ENCODE measurements around the gene DGKB. TPM values are rescaled to one million over a fixed set of nuclear protein-coding genes. Genes with fewer than 3 reads are reported as not detected.

The DGKB gene
- total RNA-seq, 1 experiment from 2014 or later, result not detected

DNA sequence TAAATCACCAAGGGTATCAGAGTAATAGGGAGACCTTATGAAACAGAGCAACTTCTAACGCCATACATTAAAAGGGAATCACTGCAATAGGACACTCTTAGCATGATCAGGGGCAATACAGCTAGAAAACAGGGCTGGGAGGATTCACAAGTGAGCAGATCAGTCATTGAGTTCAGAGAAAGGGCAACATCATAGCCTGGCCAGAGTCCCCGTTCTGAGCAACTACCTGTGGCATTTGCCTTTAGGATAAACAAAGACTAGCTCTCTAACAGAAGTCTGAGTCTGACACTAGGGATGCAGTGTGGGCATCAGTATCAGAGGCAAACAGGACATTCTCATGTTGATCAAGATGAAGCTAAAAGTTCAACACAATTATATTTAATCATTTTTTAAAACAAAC is 297.9 kb downstream of the DGKB start:
- H3K9me3 ChIP-seq (ENCODE audit: control insufficient read depth, insufficient read depth, low read depth, low read length), result no peaks in the 10 kb centered on the region
- no peaks in the 10 kb centered on the region for H3K27me3 ChIP-seq (ENCODE audit: control insufficient read depth, insufficient read depth, low read length)
- DNase-seq (ENCODE audit: low read depth, low spot score), result no peak
- intact Hi-C loops (cut with micrococcal nuclease; ENCODE audit: unreplicated experiment), result no loop called here
- no peaks in the 10 kb centered on the region for H3K36me3 ChIP-seq (ENCODE audit: control insufficient read depth, insufficient read depth, low read length)
- POLR2A ChIA-PET, result no interaction called here
- no TSS peak for BruUV-seq (replicated peaks)
- H3K4me1 ChIP-seq (ENCODE audit: control insufficient read depth, insufficient read depth, low read length), result no peaks in the 10 kb centered on the region
- ATAC-seq, result no peak
- H3K27ac ChIP-seq (ENCODE audit: low read length), result no peak overlapping the region
- no peak overlapping the region for H3K4me3 ChIP-seq (ENCODE audit: low read depth in 2 of 2, low read length in 2 of 2)
- no peak for TF ChIP-seq TCF7L2 (IDR thresholded peaks at IDR 0.05; ENCODE audit: low read depth, low read length)
- no peak for TF ChIP-seq POLR2AphosphoS5 (IDR thresholded peaks at IDR 0.05; ENCODE audit: low read depth, low read length)
- no peak for TF ChIP-seq SIN3A (IDR thresholded peaks at IDR 0.05; ENCODE audit: borderline replicate concordance, insufficient read depth, low read depth, low read length)
- TF ChIP-seq, protein P1, sequence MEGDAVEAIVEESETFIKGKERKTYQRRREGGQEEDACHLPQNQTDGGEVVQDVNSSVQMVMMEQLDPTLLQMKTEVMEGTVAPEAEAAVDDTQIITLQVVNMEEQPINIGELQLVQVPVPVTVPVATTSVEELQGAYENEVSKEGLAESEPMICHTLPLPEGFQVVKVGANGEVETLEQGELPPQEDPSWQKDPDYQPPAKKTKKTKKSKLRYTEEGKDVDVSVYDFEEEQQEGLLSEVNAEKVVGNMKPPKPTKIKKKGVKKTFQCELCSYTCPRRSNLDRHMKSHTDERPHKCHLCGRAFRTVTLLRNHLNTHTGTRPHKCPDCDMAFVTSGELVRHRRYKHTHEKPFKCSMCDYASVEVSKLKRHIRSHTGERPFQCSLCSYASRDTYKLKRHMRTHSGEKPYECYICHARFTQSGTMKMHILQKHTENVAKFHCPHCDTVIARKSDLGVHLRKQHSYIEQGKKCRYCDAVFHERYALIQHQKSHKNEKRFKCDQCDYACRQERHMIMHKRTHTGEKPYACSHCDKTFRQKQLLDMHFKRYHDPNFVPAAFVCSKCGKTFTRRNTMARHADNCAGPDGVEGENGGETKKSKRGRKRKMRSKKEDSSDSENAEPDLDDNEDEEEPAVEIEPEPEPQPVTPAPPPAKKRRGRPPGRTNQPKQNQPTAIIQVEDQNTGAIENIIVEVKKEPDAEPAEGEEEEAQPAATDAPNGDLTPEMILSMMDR (IDR thresholded peaks at IDR 0.05), result no peak
- TF ChIP-seq, protein P2, sequence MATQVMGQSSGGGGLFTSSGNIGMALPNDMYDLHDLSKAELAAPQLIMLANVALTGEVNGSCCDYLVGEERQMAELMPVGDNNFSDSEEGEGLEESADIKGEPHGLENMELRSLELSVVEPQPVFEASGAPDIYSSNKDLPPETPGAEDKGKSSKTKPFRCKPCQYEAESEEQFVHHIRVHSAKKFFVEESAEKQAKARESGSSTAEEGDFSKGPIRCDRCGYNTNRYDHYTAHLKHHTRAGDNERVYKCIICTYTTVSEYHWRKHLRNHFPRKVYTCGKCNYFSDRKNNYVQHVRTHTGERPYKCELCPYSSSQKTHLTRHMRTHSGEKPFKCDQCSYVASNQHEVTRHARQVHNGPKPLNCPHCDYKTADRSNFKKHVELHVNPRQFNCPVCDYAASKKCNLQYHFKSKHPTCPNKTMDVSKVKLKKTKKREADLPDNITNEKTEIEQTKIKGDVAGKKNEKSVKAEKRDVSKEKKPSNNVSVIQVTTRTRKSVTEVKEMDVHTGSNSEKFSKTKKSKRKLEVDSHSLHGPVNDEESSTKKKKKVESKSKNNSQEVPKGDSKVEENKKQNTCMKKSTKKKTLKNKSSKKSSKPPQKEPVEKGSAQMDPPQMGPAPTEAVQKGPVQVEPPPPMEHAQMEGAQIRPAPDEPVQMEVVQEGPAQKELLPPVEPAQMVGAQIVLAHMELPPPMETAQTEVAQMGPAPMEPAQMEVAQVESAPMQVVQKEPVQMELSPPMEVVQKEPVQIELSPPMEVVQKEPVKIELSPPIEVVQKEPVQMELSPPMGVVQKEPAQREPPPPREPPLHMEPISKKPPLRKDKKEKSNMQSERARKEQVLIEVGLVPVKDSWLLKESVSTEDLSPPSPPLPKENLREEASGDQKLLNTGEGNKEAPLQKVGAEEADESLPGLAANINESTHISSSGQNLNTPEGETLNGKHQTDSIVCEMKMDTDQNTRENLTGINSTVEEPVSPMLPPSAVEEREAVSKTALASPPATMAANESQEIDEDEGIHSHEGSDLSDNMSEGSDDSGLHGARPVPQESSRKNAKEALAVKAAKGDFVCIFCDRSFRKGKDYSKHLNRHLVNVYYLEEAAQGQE (IDR thresholded peaks at IDR 0.05; ENCODE audit: insufficient read depth in 1 of 2, low read depth in 2 of 2, low read length in 1 of 2), result no peak
- in situ Hi-C loops (cut with HindIII; ENCODE audit: low pct_unique_long_range_greater_than_20kb, low sequenced_read_pairs), result no loop called here
- CTCF ChIA-PET, result no interaction called here

DNA sequence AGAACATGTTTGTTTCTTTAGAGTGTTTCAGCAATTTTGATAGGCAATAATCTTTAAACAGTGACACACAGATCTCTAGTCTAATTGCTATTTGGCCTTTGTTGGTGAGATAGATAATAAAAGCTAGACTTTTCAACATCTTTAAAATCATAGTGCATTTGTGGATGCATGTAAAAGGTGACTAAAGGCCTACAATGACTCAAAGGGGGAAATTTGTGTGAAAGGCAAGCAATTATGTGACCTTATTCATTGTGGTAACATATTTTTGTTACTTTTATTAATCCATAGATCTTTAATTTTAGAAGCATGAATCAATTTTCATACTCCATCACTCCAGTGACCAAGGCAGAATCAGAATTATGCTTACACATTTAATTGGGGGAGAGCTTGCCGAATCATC is 299.7 kb downstream of the DGKB start:
- in situ Hi-C loops (cut with HindIII; ENCODE audit: low pct_unique_long_range_greater_than_20kb, low sequenced_read_pairs), result no loop called here
- POLR2A ChIA-PET, result no interaction called here
- CTCF ChIA-PET, result no interaction called here

More for the DNA sequence above, 299.7 kb downstream of the DGKB start:
- DNase-seq (ENCODE audit: low read depth, low spot score), result no peak
- H3K4me1 ChIP-seq (ENCODE audit: control insufficient read depth, insufficient read depth, low read length), result no peaks in the 10 kb centered on the region
- no peak overlapping the region for H3K4me3 ChIP-seq (ENCODE audit: low read depth in 2 of 2, low read length in 2 of 2)
- ATAC-seq, result no peak
- H3K9me3 ChIP-seq (ENCODE audit: control insufficient read depth, insufficient read depth, low read depth, low read length), result no peaks in the 10 kb centered on the region
- no TSS peak for BruUV-seq (replicated peaks)
- no peaks in the 10 kb centered on the region for H3K36me3 ChIP-seq (ENCODE audit: control insufficient read depth, insufficient read depth, low read length)
- no peak overlapping the region for H3K27ac ChIP-seq (ENCODE audit: low read length)
- intact Hi-C loops (cut with micrococcal nuclease; ENCODE audit: unreplicated experiment), result no loop called here
- TF ChIP-seq, protein P2 (IDR thresholded peaks at IDR 0.05; ENCODE audit: insufficient read depth in 1 of 2, low read depth in 2 of 2, low read length in 1 of 2), result no peak
- no peak for TF ChIP-seq TCF7L2 (IDR thresholded peaks at IDR 0.05; ENCODE audit: low read depth, low read length)
- no peaks in the 10 kb centered on the region for H3K27me3 ChIP-seq (ENCODE audit: control insufficient read depth, insufficient read depth, low read length)
